GM19455 (cell line): Measurements from ENCODE around the gene ADCY4.
A peak's percentile ranks its signal among the peaks of the same experiment; 100 is the strongest.

Experiments used
- ATAC-seq: cut with Tn5 transposase; IDR thresholded peaks from one replicate; pipeline ENCODE4 v1.9.1; 2021; ENCODE audit not compliant: unreplicated experiment

The ADCY4 gene

DNA sequence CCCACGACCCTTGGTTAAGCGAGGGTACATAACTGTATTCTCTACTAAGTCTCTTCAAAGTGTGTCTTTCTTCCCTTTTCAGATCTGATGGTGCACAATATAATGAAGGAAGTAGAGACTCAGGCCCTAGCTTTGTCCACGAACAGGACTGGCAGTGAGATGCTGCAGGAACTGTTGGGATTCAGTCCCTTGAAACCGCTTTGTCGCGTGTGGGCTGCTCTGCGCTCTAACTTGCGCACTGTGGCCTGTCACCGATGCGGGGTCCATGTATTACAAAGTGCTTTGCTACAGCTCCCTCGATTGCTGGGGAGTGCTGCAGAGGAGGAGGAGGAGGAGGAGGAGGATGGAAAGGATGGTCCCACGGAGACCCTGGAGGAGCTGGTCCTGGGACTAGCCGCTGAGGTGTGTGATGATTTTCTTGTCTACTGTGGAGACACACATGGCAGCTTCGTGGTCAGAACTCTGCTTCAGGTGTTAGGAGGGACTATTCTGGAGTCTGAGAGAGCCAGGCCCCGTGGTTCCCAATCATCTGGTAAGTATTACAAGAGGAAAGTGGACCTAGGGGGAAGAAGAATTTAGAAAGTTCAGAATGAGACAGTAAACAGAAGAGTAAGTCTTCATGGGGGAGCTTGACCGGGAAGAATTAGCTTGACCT is 34.4 kb downstream of the ADCY4 start:
- no peak for ATAC-seq

DNA sequence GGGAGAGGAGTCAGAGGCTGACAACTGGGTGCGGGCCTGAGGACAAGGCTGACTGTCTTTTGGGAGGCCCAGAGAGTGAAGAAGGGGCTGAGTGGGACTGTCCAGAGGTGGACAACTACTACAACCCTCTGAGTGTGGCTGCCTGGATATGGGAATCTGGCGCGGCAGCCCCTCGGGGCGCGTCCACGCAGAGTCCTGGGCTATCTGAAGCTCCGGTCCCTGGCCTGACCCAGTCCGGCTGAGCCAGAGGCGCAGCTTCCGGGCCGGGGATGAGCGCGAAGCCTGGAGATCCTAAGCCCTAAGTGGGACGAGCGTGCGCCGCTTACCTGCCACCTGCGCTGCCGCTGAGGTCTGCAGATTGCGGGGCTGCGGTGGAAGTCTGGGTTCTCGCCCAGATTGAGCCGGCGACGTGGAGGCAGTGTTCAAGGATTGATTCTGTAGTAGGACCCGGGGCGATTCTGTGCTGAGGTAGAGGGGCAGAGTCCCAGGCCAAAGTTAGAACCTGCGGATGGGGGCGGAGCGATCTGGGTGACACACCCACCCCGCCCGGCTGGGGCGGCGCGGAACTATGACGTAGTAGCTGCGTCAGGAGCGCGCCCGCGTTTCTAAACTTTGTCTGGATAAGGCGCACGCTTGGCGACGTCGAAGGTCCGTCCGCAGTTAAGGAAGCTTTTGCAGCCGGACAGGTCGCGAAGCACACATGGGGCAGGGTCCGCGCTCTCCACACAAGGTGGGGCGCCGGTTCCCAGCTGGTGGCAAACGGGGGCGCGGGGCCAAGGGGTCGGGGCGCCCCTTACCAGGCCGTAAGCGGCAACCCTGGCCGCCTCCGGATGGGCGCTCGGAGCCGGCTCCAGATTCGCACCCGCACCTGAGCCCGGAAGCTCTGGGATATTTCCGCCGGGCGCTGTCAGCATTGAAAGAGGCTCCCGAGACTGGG is 35.3 kb downstream of the ADCY4 start, which contains the start of the genes DHRS1 and NOP9:
TSS of gene DHRS1 (minus strand) at position 526 of the 937 bp plus-strand sequence. CDS start 674 bp downstream, outside the sequence.
TSS of gene NOP9 (plus strand) at position 596 of the 937 bp plus-strand sequence. CDS start at position 701, 105 bp downstream.
- ATAC-seq = peak; percentile 81

DNA sequence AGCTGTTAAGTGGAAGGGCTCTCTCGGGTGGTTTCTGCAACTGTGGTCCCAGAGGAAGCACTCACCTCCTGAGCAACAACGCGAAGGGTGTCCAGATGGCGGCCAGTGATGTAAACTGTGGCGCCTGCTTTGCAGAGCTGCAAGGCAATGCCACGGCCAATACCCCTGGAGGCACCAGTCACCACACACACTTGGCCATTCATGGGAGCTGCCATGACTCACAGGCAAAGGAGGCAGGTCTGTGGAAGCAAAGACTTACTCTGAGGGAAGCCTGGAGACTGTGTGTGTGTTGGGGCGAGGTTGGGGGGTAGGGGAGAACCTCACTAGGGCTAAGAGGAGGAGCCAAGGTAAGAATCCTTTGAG is 36.0 kb downstream of the ADCY4 start:
- no peak for ATAC-seq

DNA sequence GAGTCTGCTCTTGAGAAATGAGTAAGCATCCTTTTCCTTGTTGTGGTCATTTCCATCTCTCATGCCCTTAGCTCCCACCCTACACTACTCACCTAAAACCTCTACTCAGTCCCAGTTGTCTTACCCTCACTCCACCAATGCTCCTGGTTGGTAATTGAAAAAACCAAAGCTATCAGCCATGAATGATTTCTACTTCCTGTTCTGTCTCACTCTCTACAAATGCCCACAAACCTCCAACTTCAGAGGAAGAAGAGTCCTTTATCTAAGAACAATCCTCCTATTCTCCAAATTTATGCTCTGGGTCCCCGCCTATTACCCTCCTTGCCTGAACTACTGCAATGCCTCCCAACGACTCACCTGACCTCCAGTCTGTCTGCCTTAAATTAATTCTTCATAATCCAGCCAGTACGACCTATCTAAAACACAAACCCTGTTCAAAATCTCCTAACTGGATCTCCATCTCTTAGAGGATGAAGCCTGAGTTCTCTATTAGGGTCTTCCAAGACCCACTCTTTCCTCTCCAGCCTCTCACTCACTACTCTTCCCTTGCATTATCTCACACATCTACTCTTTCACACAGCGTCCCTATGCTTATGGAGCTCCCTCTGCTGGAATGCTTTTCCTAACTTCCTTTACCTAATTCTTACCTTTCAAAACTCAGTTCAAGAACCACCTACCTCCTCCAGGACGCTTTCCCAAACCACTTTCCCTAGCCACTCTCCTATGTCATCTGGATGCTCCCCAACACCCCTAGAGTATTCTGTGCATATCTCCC is 37.5 kb downstream of the ADCY4 start:
- ATAC-seq = no peak

DNA sequence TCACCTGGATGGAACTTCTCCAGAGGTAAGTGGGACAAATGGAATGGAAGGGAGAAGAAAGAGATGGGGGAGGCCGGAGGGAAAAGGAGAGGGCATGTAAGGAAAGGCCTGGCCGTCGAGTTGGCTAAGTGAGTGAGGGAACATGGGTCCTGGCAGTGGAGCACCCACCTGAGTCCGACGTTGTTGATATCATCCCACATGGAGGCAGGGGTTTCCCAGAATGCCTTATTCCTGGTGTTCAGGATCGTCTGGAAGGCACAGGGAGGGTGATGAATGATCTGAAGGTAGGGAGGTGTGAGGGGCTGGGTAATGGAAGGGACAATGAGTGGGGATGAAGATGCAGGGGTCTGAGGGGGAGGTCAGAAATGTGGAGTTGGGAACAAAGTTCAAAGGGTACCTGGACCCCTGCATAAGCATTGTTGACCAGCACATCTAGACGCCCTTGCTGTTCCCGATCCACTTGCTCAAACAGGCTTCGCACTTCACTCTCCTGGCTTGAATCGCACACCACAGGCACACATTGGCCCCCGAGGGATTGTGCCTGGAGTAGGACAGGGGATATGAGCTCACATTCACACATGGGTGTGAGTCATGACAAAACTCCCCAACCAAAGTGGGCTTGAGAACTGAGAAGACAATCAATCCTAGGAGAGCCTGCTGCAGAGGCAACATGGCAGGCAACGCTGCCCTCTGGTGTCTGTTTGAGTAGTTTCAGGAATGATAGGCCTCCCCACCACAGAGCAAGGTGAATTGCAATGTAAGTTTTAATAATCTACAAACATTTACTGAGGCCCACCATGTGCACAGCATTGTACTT is 38.3 kb downstream of the ADCY4 start:
- ATAC-seq = no peak

DNA sequence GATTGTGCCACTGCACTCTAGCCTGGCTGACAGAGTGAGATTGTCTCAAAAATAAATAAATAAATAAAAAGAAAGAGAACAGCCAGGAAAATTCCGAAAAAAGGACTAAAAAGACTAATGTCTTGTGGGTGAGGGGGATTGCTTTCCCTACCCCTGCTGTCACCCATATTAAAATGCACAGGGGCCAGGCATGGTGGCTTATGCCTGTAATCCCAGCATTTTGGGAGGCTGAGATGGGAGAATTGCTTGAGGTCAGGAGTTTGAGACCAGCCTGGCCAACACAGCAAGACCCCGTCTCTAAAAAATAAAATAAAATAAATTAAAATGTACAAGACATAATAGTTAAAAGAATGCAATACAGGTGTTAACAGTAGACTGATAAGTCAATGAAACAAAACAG is 41.3 kb downstream of the ADCY4 start:
- ATAC-seq = no peak

DNA sequence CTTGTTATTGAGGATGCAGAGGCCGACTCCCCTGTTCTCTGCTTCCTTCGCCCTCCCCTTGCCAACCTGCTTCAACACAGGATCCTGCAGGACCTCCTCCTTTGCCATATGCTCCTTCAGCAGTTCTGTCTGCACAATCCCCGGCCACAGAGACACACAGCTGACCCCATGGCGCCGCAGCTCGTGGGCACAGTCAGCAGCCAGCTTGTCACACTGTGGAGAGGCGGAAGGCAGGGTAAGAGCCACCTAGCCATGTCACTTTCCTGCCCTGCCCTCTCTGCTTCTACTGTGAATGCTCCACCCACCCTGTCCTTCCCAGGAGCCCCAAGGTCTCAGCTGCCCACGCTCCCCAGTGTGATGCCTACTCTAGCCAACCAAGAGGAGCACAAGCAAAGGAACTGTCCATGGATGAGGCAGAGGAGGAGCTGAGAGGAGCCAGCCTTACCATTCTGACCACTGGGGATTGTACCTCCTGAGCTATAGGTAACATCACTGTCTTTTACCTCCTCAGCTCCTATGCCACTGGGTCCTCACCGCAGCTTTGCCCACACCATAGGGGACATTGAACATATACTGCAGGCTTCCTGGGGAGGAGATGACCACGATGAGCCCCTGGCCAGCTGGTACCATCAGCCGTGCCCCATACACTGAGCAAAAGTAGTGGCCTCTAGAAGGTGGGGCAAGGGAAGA is 42.6 kb downstream of the ADCY4 start:
- no peak for ATAC-seq

DNA sequence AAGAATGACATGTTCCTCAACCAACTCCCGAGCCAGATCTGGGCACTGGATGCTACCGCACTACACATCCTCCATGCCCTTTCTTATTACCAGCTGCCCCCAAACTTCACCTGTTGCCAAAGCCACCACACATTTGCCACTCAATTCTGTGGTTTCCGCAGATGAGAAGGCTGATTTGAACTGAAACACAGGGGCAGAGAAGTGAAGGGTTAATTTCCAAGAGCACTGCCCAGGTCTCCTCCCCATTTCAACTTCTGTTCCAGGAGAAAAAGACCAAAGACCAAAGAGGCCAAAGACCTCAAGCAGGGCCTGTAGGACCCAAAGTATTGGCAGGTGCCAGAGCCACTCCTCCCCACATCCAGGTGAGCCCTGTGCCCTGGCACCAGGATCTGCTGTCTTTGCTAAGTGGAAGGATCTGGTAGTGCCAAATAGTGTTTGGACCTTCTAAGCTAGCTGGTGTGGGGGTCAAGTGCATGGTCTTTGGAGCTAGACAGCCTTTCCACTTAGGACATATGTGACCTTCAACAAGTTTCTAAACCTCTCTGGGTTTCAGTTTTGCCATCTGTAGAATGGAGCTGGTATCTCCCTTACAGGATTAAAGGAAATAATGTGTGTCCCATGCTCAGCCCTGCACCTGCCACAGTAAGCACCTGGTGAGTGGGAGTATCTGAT is 43.3 kb downstream of the ADCY4 start:
- ATAC-seq = no peak

DNA sequence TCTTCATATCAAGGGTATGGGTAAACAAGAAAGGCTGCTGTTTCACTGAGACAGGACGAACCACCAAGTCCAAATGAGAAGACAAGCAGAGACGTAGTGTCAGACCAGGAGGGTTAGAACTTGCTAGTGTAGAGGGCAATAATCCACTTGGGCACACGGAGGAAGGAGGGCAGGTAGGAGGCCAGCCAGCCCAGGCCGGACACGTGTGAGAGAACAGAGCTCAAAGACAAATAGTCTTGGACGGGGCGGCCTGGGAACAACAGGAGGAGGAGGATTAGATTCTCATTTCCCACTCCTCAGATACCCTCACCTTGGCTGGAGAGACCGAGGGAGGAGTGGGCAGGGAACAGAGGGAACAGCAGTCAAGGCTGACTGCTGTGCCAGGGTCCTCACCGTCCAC is 44.1 kb downstream of the ADCY4 start:
- ATAC-seq = no peak

DNA sequence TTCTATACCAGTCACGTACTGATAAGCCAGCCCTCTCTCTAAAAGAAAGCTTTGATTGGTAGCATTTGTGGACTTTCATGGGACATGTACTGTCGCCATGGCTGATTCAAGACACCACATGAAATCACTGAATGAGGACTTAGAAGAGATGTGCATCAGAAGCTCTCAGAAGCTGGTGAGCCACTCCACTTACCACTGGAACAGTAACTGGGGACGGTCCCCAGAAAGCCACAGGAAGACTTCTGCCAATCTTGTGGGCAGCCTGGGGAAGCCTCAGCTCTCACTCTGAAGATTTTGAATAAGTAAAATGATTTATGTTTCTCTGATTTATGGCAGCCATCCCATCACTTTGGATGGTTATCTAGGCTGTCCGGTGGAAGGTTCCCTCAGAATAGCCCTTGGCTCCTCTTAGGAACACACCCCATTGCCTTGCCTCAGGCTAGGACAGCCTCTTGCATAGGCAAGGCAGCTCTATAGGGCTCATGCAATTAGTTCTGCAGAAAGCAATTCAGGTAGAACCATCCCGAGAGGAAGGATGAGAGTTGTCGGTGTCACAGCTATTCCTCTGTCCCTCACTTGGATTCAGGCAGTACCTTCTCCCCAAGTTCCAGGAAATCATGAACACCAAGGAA is 45.1 kb downstream of the ADCY4 start:
- ATAC-seq = no peak

DNA sequence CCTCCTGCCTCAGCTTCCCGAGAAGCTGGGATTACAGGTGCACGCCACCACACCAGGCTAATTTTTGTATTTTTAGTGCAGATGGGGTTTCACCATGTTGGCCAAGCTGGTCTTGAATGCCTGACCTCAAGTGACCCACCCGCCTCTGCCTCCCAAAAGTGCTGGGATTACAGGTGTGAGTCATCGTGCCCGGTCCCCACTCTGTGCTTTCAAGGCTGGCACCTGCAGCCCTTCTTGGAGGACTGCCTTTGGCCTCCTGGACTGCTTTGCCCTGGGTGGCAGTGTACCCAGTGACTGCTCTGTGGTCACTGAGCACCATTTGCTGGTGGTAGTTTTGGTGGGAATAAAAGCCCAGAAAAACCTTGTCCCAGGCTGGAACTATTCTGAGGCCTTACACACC is 47.9 kb downstream of the ADCY4 start:
- no peak for ATAC-seq

DNA sequence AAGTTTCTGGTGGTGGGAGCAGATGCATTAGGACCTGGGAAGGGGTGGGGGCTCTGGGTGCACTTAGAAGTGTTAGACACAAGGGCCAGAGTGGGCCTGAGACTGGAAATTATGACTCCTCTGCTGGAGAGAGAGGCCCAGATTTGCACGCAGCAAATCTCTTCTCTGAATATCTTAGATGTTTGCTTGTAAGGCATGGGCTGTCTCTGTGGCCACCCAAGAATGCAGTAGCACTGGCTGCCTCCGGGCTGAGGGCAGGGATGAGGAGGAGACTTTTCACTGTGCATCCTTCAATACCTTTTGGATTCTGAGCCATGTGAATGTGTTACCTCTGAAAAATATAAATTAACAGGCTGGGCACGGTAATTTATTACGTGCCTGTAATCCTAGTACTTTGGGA is 49.5 kb downstream of the ADCY4 start:
- no peak for ATAC-seq

DNA sequence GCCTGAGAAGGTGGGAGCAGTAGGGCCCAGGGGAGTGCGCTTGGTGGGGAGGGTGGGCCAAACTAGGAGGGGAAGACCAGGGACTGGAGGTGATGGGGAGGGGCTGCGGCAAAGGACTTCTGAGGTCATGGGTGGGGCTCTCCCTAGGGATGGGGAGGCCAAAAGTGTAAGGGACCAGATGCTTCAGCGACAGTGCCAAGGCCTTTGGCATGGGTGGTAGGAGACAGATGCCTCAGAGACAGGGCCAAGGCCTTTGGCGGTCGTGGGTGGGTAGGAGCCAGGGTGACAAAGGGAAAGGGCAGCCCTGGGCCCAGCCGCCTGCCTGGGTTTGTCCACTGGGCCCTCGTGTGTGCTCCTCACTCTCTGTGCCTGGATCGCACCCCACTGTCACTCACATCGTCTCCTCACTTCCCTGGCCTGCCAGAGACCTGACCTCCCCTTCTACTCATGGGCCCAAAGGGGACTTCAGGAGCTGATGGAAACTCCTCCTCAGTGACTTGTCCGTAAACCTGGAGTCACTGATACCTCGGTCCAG is 50.3 kb downstream of the ADCY4 start:
- ATAC-seq = no peak

DNA sequence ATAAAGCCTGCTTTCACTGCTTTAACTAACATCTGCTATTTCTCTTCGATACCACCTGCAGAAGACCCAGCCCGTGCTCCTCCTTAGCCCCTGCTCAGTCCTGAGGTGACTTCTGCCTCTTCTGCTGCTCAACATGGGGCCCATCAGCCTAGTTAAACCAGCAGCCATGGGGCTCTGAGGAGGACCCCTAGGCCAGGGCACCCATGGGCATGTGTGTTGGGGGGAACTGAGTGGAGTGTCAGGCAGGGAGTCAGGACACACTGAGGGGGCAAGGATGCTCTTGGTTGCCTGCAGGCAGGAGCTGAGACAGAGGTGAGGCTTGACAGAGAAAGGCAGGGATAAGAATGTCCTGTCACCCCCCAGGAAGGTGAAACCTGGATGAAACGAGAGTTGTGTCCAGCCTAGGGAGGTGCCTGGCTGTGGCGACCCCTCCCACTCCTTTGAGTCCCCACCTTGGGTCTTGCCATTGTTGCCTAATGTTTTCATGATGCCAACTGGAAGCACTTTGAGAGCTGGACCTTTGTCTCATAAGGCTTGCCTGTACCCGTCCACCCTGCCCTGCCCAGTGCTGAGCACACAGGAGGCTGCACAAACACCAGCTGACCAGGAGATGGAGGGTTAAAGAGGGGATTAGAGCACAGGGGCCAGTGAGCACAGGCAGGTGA is 50.9 kb downstream of the ADCY4 start:
- no peak for ATAC-seq

DNA sequence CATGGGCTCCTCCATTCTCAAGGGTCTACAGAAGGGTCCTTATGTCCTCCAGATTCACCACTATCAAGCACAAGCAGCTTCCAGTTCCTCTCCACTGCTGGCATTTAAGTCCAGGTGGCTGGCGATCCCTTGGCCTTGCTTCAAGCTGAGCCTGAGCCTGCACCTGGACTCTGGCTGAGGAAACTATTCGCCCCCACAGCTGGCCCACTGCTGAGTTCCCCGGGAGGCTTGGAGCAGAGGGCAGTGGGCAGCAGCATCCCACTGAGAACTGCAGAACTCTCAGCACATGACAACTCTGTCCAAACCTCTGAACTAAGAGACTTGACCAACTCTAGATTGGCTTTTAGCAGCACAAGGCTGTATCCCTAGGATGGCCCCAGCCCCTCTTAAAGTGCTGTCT is 52.1 kb downstream of the ADCY4 start:
- no peak for ATAC-seq

DNA sequence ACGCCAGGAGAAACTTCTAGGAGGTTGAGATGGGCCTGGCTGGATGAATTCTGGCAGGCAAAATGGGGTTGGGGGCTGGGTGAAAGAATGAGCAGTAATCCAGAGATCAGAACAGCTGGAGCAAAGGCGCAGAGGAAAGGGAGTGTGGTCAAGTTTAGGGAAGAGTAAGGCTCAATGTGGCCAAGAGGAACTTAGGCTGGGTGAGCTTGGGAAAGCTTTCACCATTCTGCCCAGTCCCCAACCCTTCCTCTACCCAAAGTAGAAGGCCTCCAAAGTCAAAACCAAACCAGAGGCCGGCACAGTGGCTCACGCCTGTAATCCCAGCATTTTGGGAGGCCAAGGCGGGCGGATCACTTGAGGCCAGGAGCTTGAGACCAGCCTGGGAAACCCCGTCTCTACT is 53.2 kb downstream of the ADCY4 start:
- ATAC-seq = no peak

DNA sequence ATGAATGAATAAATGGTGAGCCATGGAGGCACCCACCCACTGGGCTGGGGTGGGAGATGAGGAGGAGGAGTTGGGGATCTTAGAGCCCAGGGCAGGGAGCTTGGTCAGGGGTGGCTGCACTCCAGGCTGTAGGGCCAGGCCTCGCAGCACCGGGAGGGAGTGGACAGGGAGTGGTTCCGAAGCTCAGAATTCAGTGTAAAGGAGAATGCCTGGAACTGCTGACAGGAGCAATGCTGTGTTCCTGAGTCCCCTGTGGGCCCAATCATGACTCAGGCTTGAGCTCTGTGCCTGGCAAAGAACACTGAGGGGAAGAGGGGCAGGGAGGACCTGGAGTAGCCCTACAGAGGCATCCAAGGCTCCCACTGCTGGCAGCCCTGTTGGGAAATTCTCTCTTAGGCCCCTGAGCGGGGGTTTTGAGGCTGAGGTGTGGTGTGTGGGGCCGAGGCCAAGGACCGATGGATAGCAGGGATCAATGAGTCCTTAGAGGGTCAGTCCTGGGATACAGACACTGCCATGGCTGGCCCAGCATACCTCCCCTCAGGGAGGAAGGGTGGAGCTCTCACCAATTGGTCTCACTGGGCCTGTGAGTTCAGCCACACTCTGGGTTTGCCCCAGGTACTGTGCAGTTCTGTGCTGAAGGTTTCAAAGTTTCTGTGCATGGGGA is 53.9 kb downstream of the ADCY4 start:
- ATAC-seq = no peak
